Right renal cortex interstitium (tissue), 3 donors: ENCODE data around the gene HOXC4. TPM values are rescaled to one million over a fixed set of nuclear protein-coding genes. Genes with fewer than 3 reads are reported as not detected.
A peak's percentile ranks its signal among the peaks of the same experiment; 100 is the strongest.

Experiments
- DNase-seq, 3 donors: peaks; one replicate each; pipeline ENCODE4 v3.0.0-alpha.2; 2013; ENCODE audit warnings: low read depth in 3 of 3, low spot score in 2 of 3
- polyA plus RNA-seq, 3 donors: library from polyadenylated mRNA; unstranded; fragments of 120-200 nt; gene quantifications; one replicate each; pipeline ENCODE4 v1.2.1, GENCODE V29; 2013; ENCODE audit not compliant: insufficient read length in 3 of 3

HOXC4 gene
- 10 to 100 TPM; 32.4 to 42.5 (median 37.2) TPM for polyA plus RNA-seq

DNA sequence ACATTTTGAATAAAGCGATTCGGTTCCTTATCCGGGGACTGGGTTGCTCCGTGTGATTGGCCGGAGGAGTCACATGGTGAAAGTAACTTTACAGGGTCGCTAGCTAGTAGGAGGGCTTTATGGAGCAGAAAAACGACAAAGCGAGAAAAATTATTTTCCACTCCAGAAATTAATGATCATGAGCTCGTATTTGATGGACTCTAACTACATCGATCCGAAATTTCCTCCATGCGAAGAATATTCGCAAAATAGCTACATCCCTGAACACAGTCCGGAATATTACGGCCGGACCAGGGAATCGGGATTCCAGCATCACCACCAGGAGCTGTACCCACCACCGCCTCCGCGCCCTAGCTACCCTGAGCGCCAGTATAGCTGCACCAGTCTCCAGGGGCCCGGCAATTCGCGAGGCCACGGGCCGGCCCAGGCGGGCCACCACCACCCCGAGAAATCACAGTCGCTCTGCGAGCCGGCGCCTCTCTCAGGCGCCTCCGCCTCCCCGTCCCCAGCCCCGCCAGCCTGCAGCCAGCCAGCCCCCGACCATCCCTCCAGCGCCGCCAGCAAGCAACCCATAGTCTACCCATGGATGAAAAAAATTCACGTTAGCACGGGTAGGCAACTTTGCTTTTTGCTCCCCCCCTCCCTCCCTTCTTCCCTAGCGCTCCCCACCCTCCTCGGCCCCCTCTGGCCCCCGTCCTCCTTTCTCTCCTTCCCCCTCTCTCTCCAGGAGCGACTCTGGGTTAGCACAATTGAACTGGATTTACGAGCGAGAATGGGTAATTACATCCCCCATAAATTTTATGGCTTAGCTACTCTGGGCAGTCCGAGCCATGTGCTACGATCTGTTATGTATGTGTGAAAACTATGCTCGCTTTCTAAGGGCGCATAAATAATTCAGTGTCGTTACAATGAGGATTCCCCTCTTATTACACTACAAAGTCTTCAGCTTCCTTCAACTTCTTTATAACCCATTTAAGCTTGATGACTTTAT, at the start of gene HOXC4:
TSS of gene HOXC4 (plus strand) at position 85 of the 991 bp plus-strand sequence. CDS start at position 173, 88 bp downstream.
- DNase-seq = peak in 2 of 3 donors; percentile 88 to 90

DNA sequence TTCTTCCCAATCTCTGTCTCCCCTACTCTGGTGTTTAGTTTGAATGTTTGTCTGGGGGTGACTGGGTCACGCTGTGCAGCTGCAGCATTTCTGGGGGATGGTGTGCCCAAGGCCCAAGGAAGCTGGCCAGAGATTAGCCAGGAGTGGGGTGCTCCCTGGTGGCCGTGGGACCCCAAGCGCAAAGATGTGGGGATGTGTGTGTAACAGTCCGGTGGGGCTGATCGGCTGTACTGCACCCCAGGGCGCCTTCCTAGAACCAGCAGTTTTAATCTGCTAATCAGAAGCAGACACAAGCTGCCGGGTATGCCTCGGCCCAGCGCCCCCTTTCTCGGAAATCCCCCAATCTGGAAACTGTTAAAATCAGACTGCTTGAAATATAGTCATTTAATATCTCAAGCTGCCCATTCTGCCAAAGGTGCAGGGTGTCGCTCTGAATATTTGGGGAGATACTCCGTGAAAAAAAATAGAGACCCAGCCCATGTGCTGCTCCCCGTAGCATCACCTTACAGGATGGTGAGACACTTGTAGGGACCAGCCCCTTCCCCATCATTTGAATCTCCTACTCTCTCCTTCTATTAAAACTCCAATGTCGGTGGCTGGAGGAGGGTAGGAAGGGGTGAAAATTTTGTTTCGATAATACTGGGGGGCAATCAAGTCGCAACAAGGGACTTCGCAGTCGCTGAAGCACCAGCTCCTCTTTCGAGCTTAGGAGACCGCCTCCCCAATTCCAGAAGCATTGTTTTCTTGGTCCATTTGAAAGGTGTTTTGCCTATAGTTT, 49.4 kb upstream of the HOXC4 start:
- DNase-seq = no peak

DNA sequence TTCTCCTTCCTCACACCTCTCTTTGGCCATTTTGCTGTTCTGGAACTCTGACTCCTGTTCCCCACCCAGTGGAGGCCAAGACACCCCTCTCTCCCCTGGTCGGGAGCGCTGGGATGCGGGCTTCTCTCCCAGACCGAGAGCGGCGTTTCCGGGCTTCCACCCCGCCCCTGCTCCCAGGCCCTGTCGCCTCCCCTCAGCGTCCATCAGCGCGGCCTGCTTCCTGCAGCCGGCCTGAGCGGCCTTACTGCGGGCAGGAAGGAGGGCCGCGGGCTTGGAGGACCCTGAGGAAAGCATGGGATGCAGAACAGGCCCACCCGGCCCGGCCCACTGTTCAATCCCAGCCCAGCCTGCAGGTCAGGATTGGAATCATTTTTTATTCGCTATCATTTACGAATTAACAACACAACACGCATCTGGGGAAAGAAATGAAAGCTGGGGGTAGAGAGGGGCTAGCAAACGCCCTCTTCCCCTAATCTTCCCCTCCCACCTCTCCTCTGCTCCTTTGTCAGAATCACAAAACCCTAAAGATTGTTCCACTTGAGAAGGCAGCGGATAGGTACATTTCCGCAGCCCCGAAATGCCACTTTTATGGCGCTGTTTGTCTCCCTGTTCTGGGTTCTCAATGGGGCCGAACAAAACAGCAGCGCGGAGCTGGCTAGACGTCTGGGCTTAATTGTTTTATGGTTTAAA, 48.6 kb upstream of the HOXC4 start:
- no peak for DNase-seq

DNA sequence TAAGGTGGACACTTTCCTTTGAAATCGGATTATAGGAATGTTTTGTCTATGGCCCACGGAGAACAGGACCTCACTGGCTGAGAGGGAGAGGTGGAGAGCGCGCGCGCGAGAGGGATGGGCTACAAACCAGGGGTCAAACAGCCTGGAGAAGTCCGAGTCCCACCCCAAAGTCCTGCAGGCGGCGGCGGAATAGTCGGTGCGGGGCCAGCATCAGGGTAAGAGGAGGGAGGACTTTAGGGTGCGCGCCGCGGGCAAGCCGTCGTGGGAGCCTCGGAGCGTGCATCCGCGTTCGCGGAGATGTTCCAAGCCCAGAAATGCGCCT, 48.1 kb upstream of the HOXC4 start:
- no peak for DNase-seq

DNA sequence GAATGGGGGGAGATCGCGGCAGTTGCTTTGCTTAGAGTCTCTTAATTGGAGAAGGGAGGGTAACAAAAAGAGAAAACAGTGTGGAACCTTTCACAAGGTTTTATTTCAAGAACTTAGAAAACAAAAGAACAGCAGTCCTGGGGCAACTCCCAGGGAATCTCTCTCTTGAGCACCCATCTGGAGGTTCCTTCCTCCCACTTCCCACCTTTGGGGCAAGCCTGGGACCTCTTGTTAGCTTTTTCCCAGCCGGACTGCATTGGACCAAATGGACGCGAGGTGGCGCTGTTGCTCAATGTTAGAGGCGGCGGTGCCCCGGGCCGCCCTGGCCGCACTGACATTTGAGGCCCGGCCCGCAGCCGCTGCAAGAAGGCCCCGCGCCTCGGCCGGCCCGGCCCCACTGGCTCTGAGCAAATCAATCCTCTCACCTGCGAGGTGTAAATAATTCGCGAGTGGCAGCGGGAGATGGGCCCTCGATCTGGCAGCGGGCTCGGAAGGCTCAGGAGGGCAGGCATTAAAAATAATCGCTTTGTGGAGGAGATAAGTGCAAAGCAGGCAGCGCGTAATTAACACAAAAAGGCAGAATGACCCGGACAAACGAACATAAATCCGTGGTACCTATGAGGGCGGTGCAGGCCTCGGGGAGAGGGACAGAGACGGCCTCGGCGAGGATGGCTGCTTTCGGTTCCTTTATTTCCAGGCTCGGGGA, 47.6 kb upstream of the HOXC4 start:
- DNase-seq = peak in 2 of 3 donors; percentile 85 to 90

DNA sequence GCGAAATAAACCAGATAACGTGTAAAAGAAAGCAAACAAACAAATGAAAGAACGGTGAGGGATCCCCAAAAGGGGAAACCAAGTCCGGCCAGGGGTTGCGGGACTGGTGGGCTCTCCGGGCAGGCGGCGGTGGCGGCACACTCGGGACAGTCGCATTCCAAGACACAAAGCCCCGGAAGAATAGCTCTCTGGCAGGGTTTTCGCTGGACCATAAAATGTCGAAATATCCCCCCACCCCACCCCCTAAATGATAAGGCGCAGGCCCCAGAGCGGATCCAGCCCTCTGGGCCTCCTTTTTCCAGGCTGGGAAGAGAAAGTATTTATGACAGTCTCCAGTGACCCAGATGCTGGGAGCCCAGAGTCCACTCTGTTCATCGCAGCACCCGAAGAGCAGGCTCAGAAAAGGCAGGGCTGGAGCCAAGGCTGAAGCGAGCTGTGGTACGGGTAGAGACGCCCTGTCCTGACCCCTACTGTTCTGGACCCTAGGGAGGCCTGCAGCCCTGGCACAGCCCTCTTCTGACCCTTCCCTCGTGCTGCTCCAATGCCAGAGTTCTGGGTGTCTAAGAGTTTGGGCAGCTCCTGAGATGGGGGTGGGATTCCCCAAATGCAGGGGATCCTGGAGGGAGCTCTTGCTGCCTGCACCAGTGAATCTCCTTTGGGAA, 46.9 kb upstream of the HOXC4 start:
- DNase-seq = no peak

DNA sequence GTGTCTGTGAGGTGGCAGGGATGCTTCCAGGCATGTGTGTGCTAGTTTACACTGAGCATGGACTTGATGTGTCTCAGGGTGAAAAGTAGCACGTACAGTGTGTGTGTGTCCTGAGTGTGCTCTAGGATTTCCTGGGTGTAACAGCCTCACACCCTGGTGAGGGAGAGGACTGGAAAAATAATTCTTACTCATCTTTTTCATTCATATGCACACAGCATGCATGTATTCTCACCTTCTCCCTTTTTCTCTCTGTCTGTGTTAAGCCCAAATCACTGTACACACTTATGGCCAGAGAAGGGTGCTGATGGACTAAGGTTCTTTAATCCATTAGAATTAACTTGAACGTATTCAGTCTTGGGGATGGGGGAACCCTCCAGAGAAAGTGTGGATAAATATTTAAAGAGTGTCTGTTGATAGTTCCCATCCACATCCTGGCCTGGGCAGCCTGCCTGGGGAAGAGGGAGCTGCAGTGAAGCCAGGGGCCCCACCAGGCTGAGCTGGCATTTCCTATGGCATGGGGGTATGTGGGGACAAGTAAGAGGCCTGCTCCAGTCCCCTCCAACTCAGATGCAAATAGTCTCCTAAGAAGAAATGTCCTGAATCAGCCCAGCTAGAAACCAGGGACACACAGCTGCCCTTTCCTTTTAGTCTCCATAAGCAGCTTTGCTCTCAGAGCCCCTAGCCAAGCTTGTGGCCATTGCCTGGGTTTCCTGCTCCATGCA, 45.9 kb upstream of the HOXC4 start:
- DNase-seq = no peak

DNA sequence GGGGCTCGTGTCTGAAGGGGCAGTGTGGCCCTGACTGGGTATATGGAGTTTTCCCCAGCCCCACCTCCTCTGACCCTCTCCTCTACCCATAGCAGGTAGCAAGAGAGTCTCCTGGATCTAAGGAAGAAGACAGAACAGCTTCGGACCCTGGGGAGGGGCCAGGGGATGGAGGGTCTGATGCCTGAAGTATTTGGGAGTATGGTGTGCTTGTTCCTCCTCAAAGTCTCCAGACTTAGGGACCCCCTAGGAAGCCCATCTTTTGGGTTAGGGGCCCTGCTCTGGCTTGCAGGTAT, 45.4 kb upstream of the HOXC4 start:
- DNase-seq = no peak

DNA sequence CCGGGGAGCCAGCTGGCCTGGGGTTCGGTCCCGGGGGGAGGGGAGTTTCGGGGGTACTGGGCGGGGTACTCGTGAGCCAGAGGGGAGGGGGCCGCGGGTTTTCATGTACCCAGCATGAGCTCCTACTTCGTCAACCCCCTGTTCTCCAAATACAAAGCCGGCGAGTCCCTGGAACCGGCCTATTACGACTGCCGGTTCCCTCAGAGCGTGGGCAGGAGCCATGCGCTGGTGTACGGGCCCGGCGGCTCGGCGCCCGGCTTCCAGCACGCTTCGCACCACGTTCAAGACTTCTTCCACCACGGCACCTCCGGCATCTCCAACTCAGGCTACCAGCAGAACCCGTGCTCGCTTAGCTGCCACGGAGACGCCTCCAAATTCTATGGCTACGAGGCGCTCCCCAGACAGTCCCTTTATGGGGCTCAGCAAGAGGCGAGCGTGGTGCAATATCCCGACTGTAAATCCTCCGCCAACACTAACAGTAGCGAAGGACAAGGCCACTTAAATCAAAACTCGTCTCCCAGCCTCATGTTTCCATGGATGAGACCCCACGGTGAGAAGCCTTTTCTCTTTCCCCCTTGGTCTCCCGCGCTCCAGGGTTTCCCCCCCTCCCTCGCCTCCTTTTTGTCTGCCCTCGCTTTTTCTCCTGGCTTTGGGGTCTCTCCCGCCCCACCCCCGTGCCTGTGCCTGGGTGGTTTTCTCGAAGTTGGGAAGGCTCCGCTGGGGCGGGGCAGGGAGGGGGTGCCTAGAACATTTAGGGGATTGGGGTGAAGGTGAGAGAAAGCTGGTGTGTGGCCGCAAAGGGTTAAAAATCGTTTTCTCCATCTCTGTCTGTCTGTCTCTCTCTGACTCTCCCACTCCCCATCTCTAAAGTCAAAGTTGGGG, 44.2 kb upstream of the HOXC4 start:
- no peak for DNase-seq

DNA sequence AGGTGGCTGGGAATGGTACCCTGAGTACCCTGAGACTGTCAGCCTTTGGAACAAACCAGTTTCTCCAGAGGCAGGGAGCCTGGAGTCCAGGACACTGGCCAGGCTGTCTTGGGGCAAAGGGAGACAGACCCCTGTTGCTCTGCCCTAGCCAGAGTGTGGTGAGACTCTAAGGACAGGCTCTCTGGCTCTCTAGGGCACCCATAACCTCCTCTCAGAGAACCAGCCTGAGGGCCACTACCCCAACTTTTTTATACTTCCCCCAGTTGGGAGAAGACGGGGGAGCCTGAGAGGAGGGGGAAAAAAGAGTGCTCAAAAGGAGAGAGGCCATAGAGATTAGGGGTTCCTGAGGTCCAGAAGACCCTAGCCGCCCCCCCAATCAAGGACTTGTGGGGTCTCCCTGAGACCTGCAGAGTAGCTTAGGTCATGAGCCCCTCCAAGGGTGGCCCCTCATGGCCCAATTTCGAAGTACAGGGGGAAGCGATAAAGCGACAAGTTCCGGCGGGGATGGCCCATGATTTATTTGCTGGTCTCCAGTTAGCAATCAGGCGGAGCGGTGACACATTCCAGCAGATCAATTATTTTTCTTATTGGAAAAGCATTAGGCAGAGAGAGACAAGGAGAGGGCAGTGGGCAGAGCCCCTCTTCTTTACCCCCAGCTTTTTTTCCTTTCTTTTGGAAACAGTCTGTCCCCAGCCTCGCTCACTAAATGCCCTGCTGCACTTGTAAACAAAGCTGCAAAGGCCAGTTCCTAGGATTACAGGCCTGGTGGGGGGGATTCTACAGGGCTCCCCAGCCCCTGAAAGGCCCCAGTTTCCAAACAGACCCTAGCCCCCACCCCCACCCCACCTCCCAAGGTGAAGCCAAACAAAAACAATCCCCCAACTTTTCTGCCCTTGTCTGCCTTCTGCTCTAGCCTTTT, 43.3 kb upstream of the HOXC4 start:
- DNase-seq = no peak

DNA sequence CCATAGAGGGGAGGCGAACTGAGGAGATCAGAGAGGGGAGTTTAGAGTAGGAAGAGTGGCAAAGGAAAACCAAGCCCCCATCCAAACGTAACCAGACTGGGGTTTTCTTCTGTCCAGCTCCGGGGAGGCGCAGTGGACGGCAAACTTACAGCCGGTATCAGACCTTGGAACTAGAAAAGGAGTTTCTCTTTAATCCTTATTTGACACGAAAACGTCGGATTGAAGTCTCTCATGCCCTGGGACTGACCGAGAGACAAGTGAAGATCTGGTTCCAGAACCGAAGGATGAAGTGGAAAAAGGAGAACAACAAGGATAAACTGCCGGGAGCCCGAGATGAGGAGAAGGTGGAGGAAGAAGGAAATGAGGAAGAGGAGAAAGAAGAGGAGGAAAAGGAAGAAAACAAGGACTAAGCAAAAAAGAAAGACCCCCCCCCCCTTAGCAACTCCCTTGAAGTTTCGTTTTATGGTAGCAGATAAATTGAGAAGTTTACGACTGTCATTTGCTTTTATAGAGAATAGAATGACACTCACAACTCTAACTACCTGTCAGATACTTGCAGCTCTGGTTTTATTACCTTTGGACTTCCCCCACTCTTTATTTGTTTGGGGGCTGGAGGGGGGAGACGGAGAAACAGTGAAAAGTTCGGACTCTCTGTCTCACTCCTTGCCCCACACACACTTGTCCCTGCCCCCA, 42.5 kb upstream of the HOXC4 start:
- DNase-seq = no peak

DNA sequence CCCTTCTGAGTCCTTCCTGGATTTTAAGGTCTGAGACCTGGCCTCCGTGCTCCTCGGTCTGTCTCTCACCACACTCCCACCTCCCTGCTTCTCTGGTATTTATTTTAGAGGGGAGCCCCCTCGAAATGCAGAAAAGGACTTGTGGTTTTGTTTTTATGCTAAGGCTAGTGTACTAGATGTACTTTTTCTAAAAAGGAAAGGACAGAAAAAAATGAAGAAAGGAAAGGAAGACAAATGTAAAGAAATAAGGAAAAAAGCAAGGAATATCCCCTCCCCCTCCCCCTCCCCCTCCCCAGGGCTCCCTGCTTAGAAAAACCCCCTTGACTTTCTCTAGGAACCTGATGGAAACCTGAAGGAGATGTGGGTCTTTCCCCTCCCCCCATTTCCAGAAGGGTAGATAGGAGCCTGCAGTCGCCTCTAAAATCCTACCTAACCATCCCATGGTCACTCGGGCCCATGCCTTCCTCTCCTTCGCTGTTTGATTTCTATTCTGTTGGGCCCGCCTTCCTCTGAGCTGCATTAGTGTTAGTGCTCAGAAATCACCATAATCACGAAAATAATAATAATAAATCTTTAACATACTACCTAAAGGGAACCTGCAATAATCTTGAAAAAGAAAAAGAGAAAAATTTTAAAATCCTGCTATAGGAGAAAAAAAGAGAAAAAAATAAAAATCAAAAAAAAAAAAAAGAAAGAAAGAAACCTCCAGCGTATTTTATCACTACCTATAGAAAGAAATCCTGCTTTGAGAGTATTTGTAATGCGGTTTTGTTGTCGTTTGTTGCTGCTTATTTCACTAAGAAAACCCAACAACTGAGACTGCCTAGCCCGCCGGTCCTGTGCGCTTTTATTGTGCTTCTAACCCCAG, 41.7 kb upstream of the HOXC4 start:
- no peak for DNase-seq

DNA sequence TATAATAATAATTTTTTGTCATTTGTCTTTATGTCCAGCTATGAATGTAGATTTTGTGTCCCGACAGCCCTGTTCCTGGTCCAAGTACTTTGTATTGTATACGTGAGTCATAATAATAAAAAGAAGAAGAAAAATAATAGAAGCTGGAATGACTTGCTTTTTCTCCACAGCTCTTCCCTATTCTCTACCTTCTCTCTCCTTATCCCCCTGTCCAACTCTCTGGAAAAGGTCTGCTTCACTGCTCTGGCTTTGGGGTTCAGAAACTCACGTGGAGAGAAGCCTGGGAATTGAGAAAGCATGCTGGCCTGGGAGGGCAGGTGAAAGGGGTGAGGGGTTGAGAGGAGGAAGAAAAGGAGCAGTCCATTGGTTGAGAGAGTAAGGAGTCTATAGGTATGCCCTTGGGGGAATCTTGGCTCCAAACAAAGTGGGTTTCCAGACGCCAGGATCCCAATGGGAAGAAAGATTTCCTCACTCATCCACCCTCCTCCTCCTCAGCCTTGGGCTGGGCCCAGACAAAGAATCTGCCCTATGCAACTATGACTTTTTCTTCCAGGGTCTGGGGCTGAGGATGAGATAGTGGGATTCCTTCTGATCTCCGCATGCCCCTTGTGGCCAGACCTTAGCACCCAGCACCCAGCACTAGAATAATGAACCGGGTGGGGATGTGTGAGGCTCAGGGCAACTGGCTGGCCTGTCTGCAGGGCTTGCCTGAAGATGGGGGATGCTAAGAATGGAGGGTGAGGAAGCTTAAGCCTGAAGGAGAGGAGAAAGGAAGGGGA, 40.8 kb upstream of the HOXC4 start:
- DNase-seq = no peak

DNA sequence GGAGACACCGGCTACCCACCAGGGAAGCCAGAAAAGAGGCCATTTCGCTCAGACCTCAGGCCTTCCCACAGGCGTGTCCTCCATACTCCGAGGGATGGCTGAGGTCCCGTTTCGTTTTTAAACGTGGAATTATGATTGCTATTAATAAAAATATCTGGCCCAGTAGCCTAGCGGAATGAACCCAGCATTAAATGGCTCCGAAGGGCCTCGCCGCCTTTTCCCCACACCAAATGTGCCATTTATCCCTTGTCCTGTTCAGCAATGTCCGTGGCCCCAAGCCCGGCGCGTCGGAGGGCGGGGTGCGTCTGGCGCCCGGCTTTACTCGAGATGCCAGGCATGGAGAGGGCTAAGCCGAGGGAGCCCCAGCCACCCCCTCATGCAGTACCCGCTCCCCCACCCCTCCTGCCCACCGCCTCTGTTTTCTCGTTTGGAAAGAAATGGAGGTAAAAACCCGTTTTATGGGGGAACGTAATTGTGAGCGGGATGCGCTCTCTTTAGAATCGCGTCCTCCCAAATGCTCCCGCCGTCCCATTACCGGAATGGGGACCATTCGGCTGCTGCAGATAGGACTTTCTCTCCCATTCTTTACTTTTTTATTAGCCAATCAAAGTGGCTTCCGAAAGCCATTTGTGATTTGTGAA, 39.1 kb upstream of the HOXC4 start:
- no peak for DNase-seq
